Activated B cell treated with CpG ODN at 0.5 μM for 24 hours (primary cell): Measurements from ENCODE around the gene C1orf56. TPM values are rescaled to one million over a fixed set of nuclear protein-coding genes. Genes with fewer than 3 reads are reported as not detected.

Source experiments
- total RNA-seq: library from RNA; stranded (reverse); gene quantifications from 2 replicates; pipeline ENCODE4 v1.2.3, GENCODE V29; 2022

The C1orf56 gene
- total RNA-seq, 1 donor from 2014 or later: 2.5 TPM

Other genes with a start within 250 kb of the C1orf56 start
- gene CTSK, start 239.5 kb upstream of the C1orf56 start, total RNA-seq: 2.1 and 3.5 TPM in 2 replicates
- gene ARNT, start 171.2 kb upstream of the C1orf56 start, total RNA-seq: 35.9 and 40.5 TPM in 2 replicates
- gene CTXND2, start 160.6 kb upstream of the C1orf56 start, total RNA-seq: not detected in 2 replicates
- 101 and 105 TPM in 2 replicates for gene SETDB1, start 121.4 kb upstream of the C1orf56 start, total RNA-seq
- gene CERS2, start 72.9 kb upstream of the C1orf56 start, total RNA-seq: 95.5 and 106 TPM in 2 replicates
- not detected in 2 replicates for gene ANXA9, start 65.5 kb upstream of the C1orf56 start, total RNA-seq
- gene MINDY1, start 40.8 kb upstream of the C1orf56 start, total RNA-seq: 8.9 and 10.7 TPM in 2 replicates
- gene PRUNE1, start 39.3 kb upstream of the C1orf56 start, total RNA-seq: 12.9 and 14.2 TPM in 2 replicates
- 1.00 and 1.2 TPM in 2 replicates for gene BNIPL, start 11.2 kb upstream of the C1orf56 start, total RNA-seq
- 139 and 148 TPM in 2 replicates for gene CDC42SE1, start 11.9 kb downstream of the C1orf56 start, total RNA-seq
- 0.59 and 0.67 TPM in 2 replicates for gene MLLT11, start 12.6 kb downstream of the C1orf56 start, total RNA-seq
- 13.8 and 17.4 TPM in 2 replicates for gene GABPB2, start 23.0 kb downstream of the C1orf56 start, total RNA-seq
- gene SEMA6C, start 98.9 kb downstream of the C1orf56 start, total RNA-seq: 0.59 and 0.67 TPM in 2 replicates
- gene TNFAIP8L2, start 108.9 kb downstream of the C1orf56 start, total RNA-seq: 8.5 and 9.3 TPM in 2 replicates
- gene LYSMD1, start 118.2 kb downstream of the C1orf56 start, total RNA-seq: 4.9 and 5.4 TPM in 2 replicates
- 52.8 and 58.2 TPM in 2 replicates for gene SCNM1, start 118.4 kb downstream of the C1orf56 start, total RNA-seq
- 3.8 and 4.4 TPM in 2 replicates for gene TMOD4, start 128.2 kb downstream of the C1orf56 start, total RNA-seq
- 58.8 and 72.1 TPM in 2 replicates for gene VPS72, start 142.4 kb downstream of the C1orf56 start, total RNA-seq
- gene PIP5K1A, start 150.8 kb downstream of the C1orf56 start, total RNA-seq: 63.2 and 77.7 TPM in 2 replicates
- gene PSMD4, start 207.0 kb downstream of the C1orf56 start, total RNA-seq: 189 and 201 TPM in 2 replicates
- gene ZNF687, start 234.5 kb downstream of the C1orf56 start, total RNA-seq: 38.8 and 40.3 TPM in 2 replicates